Body of pancreas (tissue), 4 donors: ENCODE data around the gene JCHAIN.

Source experiments
- POLR2A ChIP-seq, 3 donors: fragments of 450-650 bp; IDR thresholded peaks; one replicate each; pipeline ENCODE4 v1.6.1; 2016; ENCODE audit warnings: antibody characterized with exemption in 3 of 3, mild to moderate bottlenecking in 2 of 3
- TF ChIP-seq, protein P1 (sequence below), 7 experiments: fragments of 450-650 bp in 4 of 7; fragments of 200-600 bp in 3 of 7; sonication (generic) in 3 of 7; IDR thresholded peaks; one replicate each; pipeline ENCODE4 v1.5.1; 2016 to 2019; ENCODE audit warnings: antibody characterized with exemption in 7 of 7

DNA sequence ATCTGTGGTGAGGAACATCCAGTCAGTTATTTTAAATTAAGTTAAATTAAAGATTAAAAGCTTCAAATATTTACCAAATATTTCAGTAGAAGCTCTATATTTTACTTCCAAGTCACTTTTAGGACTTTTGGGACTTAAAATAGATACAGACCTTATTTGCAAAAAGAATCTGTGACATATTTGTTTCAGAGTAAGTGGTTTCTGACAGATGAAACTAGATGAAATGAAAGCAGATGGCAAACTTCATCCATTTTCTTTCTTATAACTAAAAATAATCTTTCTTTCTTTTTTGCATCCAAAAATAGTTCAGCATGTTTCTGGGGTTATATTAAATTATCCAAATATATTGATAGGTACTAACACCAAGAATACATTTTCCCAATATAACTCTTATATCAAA, 15.4 kb upstream of the JCHAIN start:
- TF ChIP-seq, protein P1, sequence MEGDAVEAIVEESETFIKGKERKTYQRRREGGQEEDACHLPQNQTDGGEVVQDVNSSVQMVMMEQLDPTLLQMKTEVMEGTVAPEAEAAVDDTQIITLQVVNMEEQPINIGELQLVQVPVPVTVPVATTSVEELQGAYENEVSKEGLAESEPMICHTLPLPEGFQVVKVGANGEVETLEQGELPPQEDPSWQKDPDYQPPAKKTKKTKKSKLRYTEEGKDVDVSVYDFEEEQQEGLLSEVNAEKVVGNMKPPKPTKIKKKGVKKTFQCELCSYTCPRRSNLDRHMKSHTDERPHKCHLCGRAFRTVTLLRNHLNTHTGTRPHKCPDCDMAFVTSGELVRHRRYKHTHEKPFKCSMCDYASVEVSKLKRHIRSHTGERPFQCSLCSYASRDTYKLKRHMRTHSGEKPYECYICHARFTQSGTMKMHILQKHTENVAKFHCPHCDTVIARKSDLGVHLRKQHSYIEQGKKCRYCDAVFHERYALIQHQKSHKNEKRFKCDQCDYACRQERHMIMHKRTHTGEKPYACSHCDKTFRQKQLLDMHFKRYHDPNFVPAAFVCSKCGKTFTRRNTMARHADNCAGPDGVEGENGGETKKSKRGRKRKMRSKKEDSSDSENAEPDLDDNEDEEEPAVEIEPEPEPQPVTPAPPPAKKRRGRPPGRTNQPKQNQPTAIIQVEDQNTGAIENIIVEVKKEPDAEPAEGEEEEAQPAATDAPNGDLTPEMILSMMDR (IDR thresholded peaks at IDR 0.05) = no peak
- TF ChIP-seq POLR2A (IDR thresholded peaks at IDR 0.05) = no peak
